NCI-H1694 treated with DMSO at 0.1 percent for 48 hours (cell line): ENCODE data around the gene TGM3.

Experiments used
- DNase-seq: peaks from one replicate; lab custom pipeline; 2025; lab: John Stamatoyannopoulos, UW

The TGM3 gene

GRCh38 chr20:2283706-2284423, 11.9 kb upstream of the TGM3 start:
- no peak for DNase-seq

- no peak for DNase-seq
Measured at GRCh38 chr20:2285193-2285592, 10.6 kb upstream of the TGM3 start.

GRCh38 chr20:2285613-2286012, 10.2 kb upstream of the TGM3 start:
- no peak for DNase-seq

GRCh38 chr20:2287504-2287903, 8.3 kb upstream of the TGM3 start:
- DNase-seq, result no peak

GRCh38 chr20:2289475-2289874, 6.3 kb upstream of the TGM3 start:
- DNase-seq, result no peak

GRCh38 chr20:2290486-2290885, 5.3 kb upstream of the TGM3 start:
- DNase-seq, result no peak

- DNase-seq, result no peak
Measured at GRCh38 chr20:2292416-2293110, 3.2 kb upstream of the TGM3 start.

GRCh38 chr20:2293486-2293885, 2.3 kb upstream of the TGM3 start:
- DNase-seq, result no peak

GRCh38 chr20:2293971-2294370, 1.8 kb upstream of the TGM3 start:
- DNase-seq, result no peak

- DNase-seq, result no peak
Measured at GRCh38 chr20:2295286-2295685, 515 bp upstream of the TGM3 start.

GRCh38 chr20:2296524-2297356, 939 bp downstream of the TGM3 start:
- DNase-seq, result no peak

GRCh38 chr20:2297357-2297728, 1.5 kb downstream of the TGM3 start:
- DNase-seq, result no peak

GRCh38 chr20:2298116-2298515, 2.3 kb downstream of the TGM3 start:
- DNase-seq, result no peak

GRCh38 chr20:2298701-2299100, 2.9 kb downstream of the TGM3 start:
- no peak for DNase-seq

GRCh38 chr20:2299301-2299700, 3.5 kb downstream of the TGM3 start:
- no peak for DNase-seq

GRCh38 chr20:2300002-2300401, 4.2 kb downstream of the TGM3 start:
- no peak for DNase-seq

GRCh38 chr20:2300420-2300819, 4.6 kb downstream of the TGM3 start:
- DNase-seq, result no peak

GRCh38 chr20:2301164-2301622, 5.4 kb downstream of the TGM3 start:
- DNase-seq, result no peak

- no peak for DNase-seq
Measured at GRCh38 chr20:2302384-2303060, 6.7 kb downstream of the TGM3 start.

GRCh38 chr20:2303673-2304072, 7.9 kb downstream of the TGM3 start:
- DNase-seq, result no peak

- DNase-seq, result no peak
Measured at GRCh38 chr20:2304180-2304579, 8.4 kb downstream of the TGM3 start.

GRCh38 chr20:2305029-2305428, 9.2 kb downstream of the TGM3 start:
- no peak for DNase-seq
